Neural progenitor cell (in vitro differentiated cells): Measurements from ENCODE around the gene TPP1.

Experiments used
- EZH2 ChIP-seq: fragments of 200-600 bp; sonication (generic); IDR thresholded peaks from 2 replicates; pipeline ENCODE4 v1.6.1; 2017; ENCODE audit warnings: antibody characterized with exemption, mild to moderate bottlenecking, moderate library complexity
- EZH2phosphoT487 ChIP-seq: fragments of 200-600 bp; sonication (generic); IDR thresholded peaks from 2 replicates; pipeline ENCODE4 v1.6.1; 2017; ENCODE audit warnings: antibody characterized with exemption
- TF ChIP-seq, protein P1 (sequence below): fragments of 200-600 bp; sonication (generic); IDR thresholded peaks from 2 replicates; pipeline ENCODE4 v1.5.1; 2017; ENCODE audit warnings: antibody characterized with exemption, mild to moderate bottlenecking

DNA sequence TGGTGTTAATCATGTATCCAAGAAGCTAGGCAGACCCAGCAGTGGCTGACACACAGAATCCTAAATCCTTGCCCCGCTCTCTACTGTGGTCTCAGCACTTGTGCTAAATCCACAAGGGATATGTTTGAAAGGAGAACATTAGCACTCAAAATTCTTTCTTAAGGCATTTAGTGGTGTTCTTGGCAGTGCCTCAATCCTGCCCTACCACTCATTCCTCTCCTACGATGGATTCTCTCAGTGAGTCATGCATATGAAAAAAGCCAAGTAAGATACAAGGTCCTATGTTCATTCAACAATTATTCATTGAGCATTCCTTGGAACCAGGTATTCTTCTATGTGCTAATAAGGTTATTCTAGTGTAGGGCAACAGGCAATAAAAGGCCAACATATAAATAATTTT lies 47.0 kb downstream of the TPP1 start:
- TF ChIP-seq, protein P1, sequence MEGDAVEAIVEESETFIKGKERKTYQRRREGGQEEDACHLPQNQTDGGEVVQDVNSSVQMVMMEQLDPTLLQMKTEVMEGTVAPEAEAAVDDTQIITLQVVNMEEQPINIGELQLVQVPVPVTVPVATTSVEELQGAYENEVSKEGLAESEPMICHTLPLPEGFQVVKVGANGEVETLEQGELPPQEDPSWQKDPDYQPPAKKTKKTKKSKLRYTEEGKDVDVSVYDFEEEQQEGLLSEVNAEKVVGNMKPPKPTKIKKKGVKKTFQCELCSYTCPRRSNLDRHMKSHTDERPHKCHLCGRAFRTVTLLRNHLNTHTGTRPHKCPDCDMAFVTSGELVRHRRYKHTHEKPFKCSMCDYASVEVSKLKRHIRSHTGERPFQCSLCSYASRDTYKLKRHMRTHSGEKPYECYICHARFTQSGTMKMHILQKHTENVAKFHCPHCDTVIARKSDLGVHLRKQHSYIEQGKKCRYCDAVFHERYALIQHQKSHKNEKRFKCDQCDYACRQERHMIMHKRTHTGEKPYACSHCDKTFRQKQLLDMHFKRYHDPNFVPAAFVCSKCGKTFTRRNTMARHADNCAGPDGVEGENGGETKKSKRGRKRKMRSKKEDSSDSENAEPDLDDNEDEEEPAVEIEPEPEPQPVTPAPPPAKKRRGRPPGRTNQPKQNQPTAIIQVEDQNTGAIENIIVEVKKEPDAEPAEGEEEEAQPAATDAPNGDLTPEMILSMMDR = no peak
- TF ChIP-seq EZH2 (no peak), EZH2phosphoT487 (no peak)
